Measurements from ENCODE around the gene HNRNPH3. TPM values are rescaled to one million over a fixed set of nuclear protein-coding genes. Genes with fewer than 3 reads are reported as not detected.

HNRNPH3 gene
- total and polyA plus RNA-seq, 2 experiments from 2014 or later: 87.2 to 367 TPM

- H3K27me3 ChIP-seq (ENCODE audit: insufficient read depth): no peaks in the 10 kb centered on the region
- TF ChIP-seq NANOG (IDR thresholded peaks at IDR 0.05; ENCODE audit: borderline replicate concordance): no peak
- no peak for TF ChIP-seq STAT1 (IDR thresholded peaks at IDR 0.05; ENCODE audit: unreplicated experiment)
- no peak for TF ChIP-seq EZH2 (IDR thresholded peaks at IDR 0.05; ENCODE audit: low read depth, unreplicated experiment)
- no peak for TF ChIP-seq POLR2AphosphoS5 (IDR thresholded peaks at IDR 0.05; ENCODE audit: low read depth)
- no peak for TF ChIP-seq EZH2phosphoT487 (IDR thresholded peaks at IDR 0.05; ENCODE audit: unreplicated experiment)
- TF ChIP-seq CTCF (conservative IDR thresholded peaks at IDR 0.05; ENCODE audit: low read depth in 2 of 2): no peak
- TF ChIP-seq CREB1 (CRISPR knock-in tag; IDR thresholded peaks at IDR 0.05; ENCODE audit: low read depth): no peak
- TF ChIP-seq ZNF114 (CRISPR knock-in tag; IDR thresholded peaks at IDR 0.05): no peak
- TF ChIP-seq JUNB (IDR thresholded peaks at IDR 0.05; ENCODE audit: unreplicated experiment): no peak
- no peak for TF ChIP-seq ZNF462 (CRISPR knock-in tag; IDR thresholded peaks at IDR 0.05)
- TF ChIP-seq ZNF331 (CRISPR knock-in tag; IDR thresholded peaks at IDR 0.05; ENCODE audit: low read depth): no peak
- TF ChIP-seq, protein P1, sequence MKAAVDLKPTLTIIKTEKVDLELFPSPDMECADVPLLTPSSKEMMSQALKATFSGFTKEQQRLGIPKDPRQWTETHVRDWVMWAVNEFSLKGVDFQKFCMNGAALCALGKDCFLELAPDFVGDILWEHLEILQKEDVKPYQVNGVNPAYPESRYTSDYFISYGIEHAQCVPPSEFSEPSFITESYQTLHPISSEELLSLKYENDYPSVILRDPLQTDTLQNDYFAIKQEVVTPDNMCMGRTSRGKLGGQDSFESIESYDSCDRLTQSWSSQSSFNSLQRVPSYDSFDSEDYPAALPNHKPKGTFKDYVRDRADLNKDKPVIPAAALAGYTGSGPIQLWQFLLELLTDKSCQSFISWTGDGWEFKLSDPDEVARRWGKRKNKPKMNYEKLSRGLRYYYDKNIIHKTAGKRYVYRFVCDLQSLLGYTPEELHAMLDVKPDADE (IDR thresholded peaks at IDR 0.05): no peak
- no peak for TF ChIP-seq REST (IDR thresholded peaks at IDR 0.05; ENCODE audit: unreplicated experiment)
- H3K27me3 Mint-ChIP-seq (ENCODE audit: insufficient read depth, low read depth, poor library complexity): peaks cover 2% of the 10 kb centered on the region
- H3K9me2 ChIP-seq (ENCODE audit: insufficient read depth): no peaks in the 10 kb centered on the region
- no peaks in the 10 kb centered on the region for H4K20me1 ChIP-seq (replicated peaks; ENCODE audit: insufficient read depth)
- no peaks in the 10 kb centered on the region for H3K79me2 ChIP-seq (replicated peaks; ENCODE audit: insufficient read depth)
- no peak overlapping the region for H3K4me2 ChIP-seq
- H3F3A ChIP-seq (replicated peaks; ENCODE audit: low read depth): no peaks in the 10 kb centered on the region
- H3K4me1 Mint-ChIP-seq: no peaks in the 10 kb centered on the region
- no peak overlapping the region for H3K4me3 ChIP-seq
- no peak overlapping the region for H3K27ac Mint-ChIP-seq
- no peak overlapping the region for H3K27ac ChIP-seq (ENCODE audit: low read depth)
- H2AFZ ChIP-seq: no peak overlapping the region
- H3K36me3 ChIP-seq (ENCODE audit: insufficient read depth): peaks cover 9% of the 10 kb centered on the region; the same call in 1 of the 2 replicates
- ATAC-seq (no peak), DNase-seq (ENCODE audit: low spot score) (no peak)
- peaks cover 8% of the 10 kb centered on the region; the same call in 2 of the 3 replicates for H3K36me3 Mint-ChIP-seq (ENCODE audit: low read depth)
- no peaks in the 10 kb centered on the region for H3K9me3 Mint-ChIP-seq
- H3K4me3 Mint-ChIP-seq: no peak overlapping the region
- H3K4me1 ChIP-seq (ENCODE audit: insufficient read depth): no peaks in the 10 kb centered on the region
Observed at GRCh38 chr10:68364101-68364886, 32.4 kb downstream of the HNRNPH3 start.

Data from GM23338 (cell line).